22Rv1 (cell line): ENCODE results near the gene AQR.

Experiments used
- ZFX ChIP-seq: fragments of 450-650 bp; IDR thresholded peaks from 2 replicates; pipeline ENCODE4 v1.6.1; 2017; ENCODE audit warnings: antibody characterized with exemption, borderline replicate concordance
- TF ChIP-seq, protein P1 (sequence below): fragments of 450-650 bp; IDR thresholded peaks from 2 replicates; pipeline ENCODE4 v1.5.1; 2017; ENCODE audit warnings: mild to moderate bottlenecking

DNA sequence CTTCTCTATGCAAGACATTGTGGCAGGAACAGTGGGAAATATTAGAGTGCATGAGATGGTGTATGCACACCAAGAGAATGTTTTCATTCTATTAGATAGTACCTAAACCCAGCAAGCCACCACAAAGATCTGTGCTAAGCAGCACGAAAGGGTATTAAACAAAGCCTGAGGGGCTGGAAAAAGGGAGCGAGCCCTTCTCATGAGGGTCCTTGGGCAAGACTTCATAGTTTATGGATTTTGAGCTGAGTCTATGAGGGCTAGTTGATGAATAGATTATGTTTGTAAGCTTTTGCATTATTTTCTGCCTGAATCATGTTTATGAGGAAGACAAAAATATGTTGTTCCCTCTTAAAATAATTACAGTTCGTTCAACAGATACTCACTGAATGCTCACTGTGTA lies 164.8 kb downstream of the AQR start:
- TF ChIP-seq, protein P1, sequence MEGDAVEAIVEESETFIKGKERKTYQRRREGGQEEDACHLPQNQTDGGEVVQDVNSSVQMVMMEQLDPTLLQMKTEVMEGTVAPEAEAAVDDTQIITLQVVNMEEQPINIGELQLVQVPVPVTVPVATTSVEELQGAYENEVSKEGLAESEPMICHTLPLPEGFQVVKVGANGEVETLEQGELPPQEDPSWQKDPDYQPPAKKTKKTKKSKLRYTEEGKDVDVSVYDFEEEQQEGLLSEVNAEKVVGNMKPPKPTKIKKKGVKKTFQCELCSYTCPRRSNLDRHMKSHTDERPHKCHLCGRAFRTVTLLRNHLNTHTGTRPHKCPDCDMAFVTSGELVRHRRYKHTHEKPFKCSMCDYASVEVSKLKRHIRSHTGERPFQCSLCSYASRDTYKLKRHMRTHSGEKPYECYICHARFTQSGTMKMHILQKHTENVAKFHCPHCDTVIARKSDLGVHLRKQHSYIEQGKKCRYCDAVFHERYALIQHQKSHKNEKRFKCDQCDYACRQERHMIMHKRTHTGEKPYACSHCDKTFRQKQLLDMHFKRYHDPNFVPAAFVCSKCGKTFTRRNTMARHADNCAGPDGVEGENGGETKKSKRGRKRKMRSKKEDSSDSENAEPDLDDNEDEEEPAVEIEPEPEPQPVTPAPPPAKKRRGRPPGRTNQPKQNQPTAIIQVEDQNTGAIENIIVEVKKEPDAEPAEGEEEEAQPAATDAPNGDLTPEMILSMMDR = no peak
- TF ChIP-seq ZFX = no peak
